Mesothelial cell of epicardium (in vitro differentiated cells): Measurements from ENCODE around the gene PMS1. TPM values are rescaled to one million over a fixed set of nuclear protein-coding genes. Genes with fewer than 3 reads are reported as not detected.

Source experiments
- DNase-seq, 2 experiments: peaks; one replicate each; pipeline ENCODE4 v3.0.0; 2021; ENCODE audit warnings: low spot score in 2 of 2; ENCODE audit not compliant: unreplicated experiment in 2 of 2
- H3K27ac Mint-ChIP-seq: 2 replicates; pipeline ENCODE4 v1.8.0; 2021; ENCODE audit warnings: mixed read lengths
- H3K27me3 Mint-ChIP-seq: 2 replicates; pipeline ENCODE4 v1.8.0; 2021; ENCODE audit warnings: low read depth, mixed read lengths
- H3K36me3 Mint-ChIP-seq: 2 replicates; pipeline ENCODE4 v1.8.0; 2021; ENCODE audit warnings: mixed read lengths
- H3K4me1 Mint-ChIP-seq: 2 replicates; pipeline ENCODE4 v1.8.0; 2021; ENCODE audit warnings: mixed read lengths
- H3K4me3 Mint-ChIP-seq: 2 replicates; pipeline ENCODE4 v1.8.0; 2021; ENCODE audit warnings: mild to moderate bottlenecking, moderate library complexity, mixed read lengths
- H3K9me3 Mint-ChIP-seq: 2 replicates; pipeline ENCODE4 v1.8.0; 2021; ENCODE audit warnings: mixed read lengths
- CTCF ChIP-seq: fragments of 200-600 bp; sonication (generic); IDR thresholded peaks from one replicate; pipeline ENCODE4 v1.5.0; 2021; ENCODE audit warnings: antibody characterized with exemption; ENCODE audit not compliant: unreplicated experiment
- total RNA-seq: library from RNA; stranded (reverse); gene quantifications from 3 replicates; pipeline ENCODE4 v1.2.1, GENCODE V29; 2021

Gene PMS1
- total RNA-seq, 1 donor from 2014 or later: 50.3 TPM

- H3K9me3 Mint-ChIP-seq: no peaks in the 10 kb centered on the region
- no peaks in the 10 kb centered on the region for H3K27me3 Mint-ChIP-seq
- no peak overlapping the region for H3K27ac Mint-ChIP-seq
- no peak overlapping the region for H3K4me3 Mint-ChIP-seq
- H3K4me1 Mint-ChIP-seq: peaks cover 3% of the 10 kb centered on the region
- H3K36me3 Mint-ChIP-seq: peaks cover 9% of the 10 kb centered on the region
- no peak for DNase-seq
- no peak for TF ChIP-seq CTCF
Measured at GRCh38 chr2:189799030-189799331, 14.7 kb downstream of the PMS1 start.

- no peak overlapping the region for H3K4me3 Mint-ChIP-seq
- H3K27me3 Mint-ChIP-seq: no peaks in the 10 kb centered on the region
- peaks cover 3% of the 10 kb centered on the region for H3K4me1 Mint-ChIP-seq
- TF ChIP-seq CTCF: no peak
- H3K27ac Mint-ChIP-seq: no peak overlapping the region
- H3K36me3 Mint-ChIP-seq: peaks cover 8% of the 10 kb centered on the region
- H3K9me3 Mint-ChIP-seq: no peaks in the 10 kb centered on the region
- no peak for DNase-seq
Measured at GRCh38 chr2:189799531-189799930, 15.3 kb downstream of the PMS1 start.

- Mint-ChIP-seq H3K9me3 (no peaks in the 10 kb centered on the region), H3K36me3 (peaks cover 8% of the 10 kb centered on the region), H3K4me3 (no peak overlapping the region), H3K4me1 (peaks cover 3% of the 10 kb centered on the region), H3K27ac (no peak overlapping the region), H3K27me3 (no peaks in the 10 kb centered on the region)
- DNase-seq: no peak
- no peak for TF ChIP-seq CTCF
Measured at GRCh38 chr2:189802396-189802912, 18.2 kb downstream of the PMS1 start.

- H3K4me3 Mint-ChIP-seq: no peak overlapping the region
- no peak overlapping the region for H3K27ac Mint-ChIP-seq
- peaks cover 9% of the 10 kb centered on the region for H3K36me3 Mint-ChIP-seq
- peaks cover 3% of the 10 kb centered on the region for H3K4me1 Mint-ChIP-seq
- no peaks in the 10 kb centered on the region for H3K27me3 Mint-ChIP-seq
- TF ChIP-seq CTCF: no peak
- no peaks in the 10 kb centered on the region for H3K9me3 Mint-ChIP-seq
- no peak for DNase-seq
Measured at GRCh38 chr2:189803431-189803830, 19.2 kb downstream of the PMS1 start.

- Mint-ChIP-seq H3K9me3 (peaks cover 8% of the 10 kb centered on the region), H3K27ac (no peak overlapping the region), H3K4me3 (no peak overlapping the region), H3K4me1 (peaks cover 9% of the 10 kb centered on the region), H3K36me3 (peaks cover 40% of the 10 kb centered on the region), H3K27me3 (no peaks in the 10 kb centered on the region)
- no peak for DNase-seq
- no peak for TF ChIP-seq CTCF
Measured at GRCh38 chr2:189818249-189819038, 34.2 kb downstream of the PMS1 start.
